ENCODE results near the gene LMNTD1.

DNA sequence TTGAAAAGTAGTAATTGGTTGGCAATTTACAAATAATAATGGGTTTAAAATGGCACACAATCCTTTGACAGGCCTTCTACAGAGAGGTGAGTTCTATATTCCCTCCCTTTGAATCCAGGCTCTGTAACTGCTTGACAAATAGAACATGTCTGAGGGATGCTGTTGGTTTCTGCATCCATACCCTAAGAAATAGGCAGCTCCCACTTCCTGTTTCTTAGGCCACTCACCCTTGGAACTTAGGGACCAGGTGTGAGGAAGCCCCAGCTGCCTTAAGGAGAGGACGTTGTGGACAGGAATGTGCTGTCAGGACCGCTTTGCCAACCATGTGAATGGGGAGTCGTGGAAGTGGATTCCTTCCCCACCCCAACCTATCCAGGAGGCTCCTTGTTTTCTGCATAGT lies 59.4 kb downstream of the LMNTD1 start:
- TF ChIP-seq YY1 (IDR thresholded peaks at IDR 0.05; ENCODE audit: low read depth) (no peak), CTCF (IDR thresholded peaks at IDR 0.05) (no peak), TAF1 (IDR thresholded peaks at IDR 0.05; ENCODE audit: borderline replicate concordance, low read depth, low read length) (no peak), NRF1 (IDR thresholded peaks at IDR 0.05; ENCODE audit: low read depth, low read length) (no peak), POLR2AphosphoS5 (IDR thresholded peaks at IDR 0.05; ENCODE audit: low read depth, low read length) (no peak), RAD21 (IDR thresholded peaks at IDR 0.05; ENCODE audit: low read length) (no peak), RCOR1 (IDR thresholded peaks at IDR 0.05; ENCODE audit: low read length) (no peak), GABPA (IDR thresholded peaks at IDR 0.05; ENCODE audit: low read depth) (no peak), REST (IDR thresholded peaks at IDR 0.05; ENCODE audit: low read depth, low read length) (no peak), FOXM1 (IDR thresholded peaks at IDR 0.05; ENCODE audit: low read depth) (no peak), RFX5 (IDR thresholded peaks at IDR 0.05; ENCODE audit: low read length) (no peak), EZH2phosphoT487 (IDR thresholded peaks at IDR 0.05; ENCODE audit: borderline replicate concordance, low read depth) (no peak), USF1 (IDR thresholded peaks at IDR 0.05; ENCODE audit: borderline replicate concordance, low read depth) (no peak)
